ENCODE measurements around the gene UCHL3.

- no peak for TF ChIP-seq TEAD4 (IDR thresholded peaks at IDR 0.05; ENCODE audit: low read length)
- TF ChIP-seq TEAD4 (CRISPR knock-in tag; IDR thresholded peaks at IDR 0.05; ENCODE audit: borderline replicate concordance): no peak
- TF ChIP-seq LEF1 (IDR thresholded peaks at IDR 0.05): no peak
- TF ChIP-seq ATF3 (IDR thresholded peaks at IDR 0.05): no peak
- no peak for TF ChIP-seq ATF3 (CRISPR knock-in tag; conservative IDR thresholded peaks at IDR 0.05)
- TF ChIP-seq ZNF561 (CRISPR knock-in tag; conservative IDR thresholded peaks at IDR 0.05): no peak
- no peak for TF ChIP-seq SIX5 (IDR thresholded peaks at IDR 0.05; ENCODE audit: borderline replicate concordance in 1 of 2, insufficient read depth in 1 of 2, low read depth in 1 of 2, low read length in 2 of 2)
- no peak for TF ChIP-seq POLR2A (conservative IDR thresholded peaks at IDR 0.05)
Measured at GRCh38 chr13:75643693-75644092, 94.1 kb downstream of the UCHL3 start.

All from K562 (cell line).